ENCODE data around the gene ISYNA1.

The ISYNA1 gene

GRCh38 chr19:18442941-18443340, 5.0 kb upstream of the ISYNA1 start:
- DNase-seq = no peak

- no peak for DNase-seq
Observed at GRCh38 chr19:18441804-18442788, 4.2 kb upstream of the ISYNA1 start.

- peak in 1 of 2 donors; percentile 21 for DNase-seq
Observed at GRCh38 chr19:18440936-18441803, 3.2 kb upstream of the ISYNA1 start.

- DNase-seq = peak in 1 of 2 donors; percentile 29
Observed at GRCh38 chr19:18440415-18440877, 2.5 kb upstream of the ISYNA1 start.

GRCh38 chr19:18439910-18440237, 1.9 kb upstream of the ISYNA1 start:
- no peak for DNase-seq

- DNase-seq = peak in 1 of 2 donors; percentile 22
Observed at GRCh38 chr19:18439025-18439909, 1.3 kb upstream of the ISYNA1 start.

- DNase-seq = peak in 1 of 2 donors; percentile 20
Observed at GRCh38 chr19:18438331-18439024, 545 bp upstream of the ISYNA1 start.

GRCh38 chr19:18436671-18437490, 1.1 kb downstream of the ISYNA1 start:
- peak; percentile 70 to 78 for DNase-seq

GRCh38 chr19:18435842-18436670, 1.9 kb downstream of the ISYNA1 start:
- no peak for DNase-seq

- DNase-seq = no peak
Observed at GRCh38 chr19:18435178-18435841, 2.6 kb downstream of the ISYNA1 start.

GRCh38 chr19:18434411-18435175, 3.3 kb downstream of the ISYNA1 start:
- no peak for DNase-seq

- DNase-seq = no peak
Observed at GRCh38 chr19:18433735-18434398, 4.1 kb downstream of the ISYNA1 start.

GRCh38 chr19:18433015-18433691, 4.8 kb downstream of the ISYNA1 start:
- no peak for DNase-seq

- DNase-seq = no peak
Observed at GRCh38 chr19:18432275-18433014, 5.5 kb downstream of the ISYNA1 start.

- DNase-seq = no peak
Observed at GRCh38 chr19:18431351-18432197, 6.4 kb downstream of the ISYNA1 start.
